HG03439 (cell line): Measurements from ENCODE around the gene SRP68.
"Not testable (repeated sequence)": the region's sequence is repeated elsewhere in the genome, so short reads cannot be mapped to it uniquely, and the experiment has no call there.

Experiments used
- ATAC-seq: cut with Tn5 transposase; IDR thresholded peaks from one replicate; pipeline ENCODE4 v1.9.1; 2021; ENCODE audit warnings: mild to moderate bottlenecking, moderate library complexity; ENCODE audit not compliant: unreplicated experiment

The SRP68 gene

GRCh38 chr17:76048025-76048605 lies 24.2 kb downstream of the SRP68 start:
- ATAC-seq = no peak

- ATAC-seq = no peak
Observed at GRCh38 chr17:76046064-76046463, 26.3 kb downstream of the SRP68 start.

DNA sequence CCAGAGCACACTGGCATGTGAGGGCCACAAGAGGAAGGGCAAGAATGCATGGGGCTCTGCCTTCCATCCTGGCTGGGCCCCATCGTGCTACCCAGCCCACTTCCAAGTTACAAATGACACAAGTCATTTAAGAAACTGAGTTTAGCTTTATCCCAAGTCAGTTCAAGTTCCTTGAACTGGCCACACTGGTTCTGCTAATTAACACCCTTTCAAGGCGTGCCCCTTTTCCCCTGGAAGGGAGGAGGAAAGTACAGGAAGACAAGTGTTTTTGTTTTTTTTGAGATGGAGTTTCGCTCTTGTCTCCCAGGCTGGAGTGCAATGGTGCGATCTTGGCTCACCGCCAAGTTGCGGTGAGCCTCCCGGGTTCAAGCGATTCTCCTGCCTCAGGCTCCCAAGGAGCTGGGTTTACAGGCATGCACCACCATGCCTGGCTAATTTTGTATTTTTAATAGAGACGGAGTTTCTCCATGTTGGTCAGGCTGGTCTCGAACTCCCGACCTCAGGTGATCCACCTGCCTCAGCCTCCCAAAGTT lies 27.8 kb downstream of the SRP68 start:
- not testable (repeated sequence) for ATAC-seq

DNA sequence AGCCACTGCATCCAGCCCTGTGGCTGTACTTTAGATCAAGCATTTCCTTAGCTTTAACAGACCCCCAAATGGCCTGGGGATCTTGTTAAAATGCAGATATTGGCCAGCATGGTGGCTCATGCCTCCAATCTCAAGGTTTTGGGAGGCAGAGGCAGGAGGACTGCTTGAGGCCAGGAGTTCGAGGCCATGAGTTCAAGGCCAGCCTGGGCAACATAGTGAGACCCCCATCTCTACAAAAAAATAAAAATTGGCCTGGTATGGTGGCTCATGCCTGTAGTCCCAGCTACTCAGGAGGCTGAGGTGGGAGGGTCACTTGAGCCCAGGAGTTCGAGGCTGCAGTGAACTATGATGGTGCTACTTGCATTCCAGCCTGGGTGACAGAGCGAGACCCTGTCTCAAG lies 29.4 kb downstream of the SRP68 start:
- ATAC-seq = not testable (repeated sequence)

DNA sequence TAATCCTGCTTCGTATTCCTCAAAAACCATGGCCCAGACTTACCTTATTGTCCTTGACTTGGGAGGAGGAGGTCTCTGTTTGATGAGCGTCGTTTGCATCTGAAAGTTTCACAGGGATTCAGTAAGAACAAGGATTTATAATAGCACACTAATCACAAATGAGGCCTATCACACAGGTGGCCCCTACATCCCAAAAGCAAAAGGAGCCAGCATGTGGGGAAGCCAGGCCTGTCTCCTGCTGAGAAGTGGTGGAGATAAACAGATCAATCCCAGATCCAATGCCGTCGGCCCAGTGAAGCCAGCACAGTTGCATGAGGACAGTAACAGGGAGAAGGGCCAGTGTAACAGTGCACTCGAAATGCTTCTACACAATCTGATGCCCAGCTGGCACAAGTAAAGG lies 31.9 kb downstream of the SRP68 start:
- no peak for ATAC-seq

GRCh38 chr17:76039121-76039520 lies 33.2 kb downstream of the SRP68 start:
- ATAC-seq = no peak

DNA sequence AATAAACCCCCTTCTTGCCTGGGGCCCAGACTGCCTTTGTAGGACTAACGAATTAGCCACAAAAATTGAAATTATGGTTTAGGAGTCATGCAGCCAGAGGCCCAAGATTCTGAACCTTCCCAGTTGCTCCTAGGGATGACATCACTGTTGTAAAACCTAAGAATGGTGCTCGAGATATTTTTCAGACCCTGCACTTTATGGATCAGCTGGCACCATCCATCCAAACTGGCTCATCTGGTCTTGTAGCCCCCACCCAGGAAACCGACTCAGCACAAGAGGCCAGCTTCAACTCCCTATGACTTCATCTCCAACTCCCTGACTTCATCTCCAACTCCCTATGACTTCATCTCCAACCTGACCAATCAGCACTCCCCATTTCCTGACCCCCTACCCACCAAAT lies 34.3 kb downstream of the SRP68 start:
- no peak for ATAC-seq

DNA sequence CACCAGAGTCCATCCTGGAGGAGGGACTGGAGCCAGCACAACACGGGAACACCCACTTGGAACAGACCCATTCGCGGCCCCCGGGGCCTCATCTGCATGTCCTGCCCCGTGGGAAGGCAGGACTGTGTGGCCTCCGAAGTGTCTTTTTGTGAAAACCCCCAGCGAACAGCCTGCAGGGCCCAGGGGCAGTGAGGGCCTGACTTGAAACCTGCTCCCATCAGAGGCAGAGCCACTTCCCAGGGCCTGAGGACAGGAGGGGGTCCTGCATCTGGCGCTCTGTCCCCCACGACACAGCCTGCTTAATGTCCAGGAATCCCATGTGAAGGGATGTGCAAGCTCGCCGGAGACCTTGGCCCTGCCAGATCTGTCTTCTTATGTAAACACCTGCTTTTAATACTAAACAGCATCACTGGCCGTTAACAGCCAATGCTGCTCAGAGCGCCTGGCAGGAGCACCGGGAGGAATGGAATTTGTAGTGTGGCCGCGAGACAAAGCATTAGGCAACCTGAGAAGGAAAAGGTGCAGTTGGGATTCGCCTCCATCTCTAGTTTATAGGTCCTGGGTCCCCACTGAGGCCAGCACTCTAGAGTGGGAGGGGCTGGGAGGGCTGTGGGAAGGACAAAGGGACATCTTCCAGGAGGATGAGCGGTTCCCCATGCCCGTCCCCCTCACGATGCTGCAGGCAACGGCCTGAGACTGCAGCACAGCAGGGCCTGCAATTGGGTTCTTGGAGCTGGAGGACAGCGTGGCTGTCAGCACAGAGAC lies 35.6 kb downstream of the SRP68 start:
- ATAC-seq = no peak

- no peak for ATAC-seq
Observed at GRCh38 chr17:76034428-76035350, 37.6 kb downstream of the SRP68 start.

GRCh38 chr17:76033139-76033538 lies 39.2 kb downstream of the SRP68 start:
- no peak for ATAC-seq

DNA sequence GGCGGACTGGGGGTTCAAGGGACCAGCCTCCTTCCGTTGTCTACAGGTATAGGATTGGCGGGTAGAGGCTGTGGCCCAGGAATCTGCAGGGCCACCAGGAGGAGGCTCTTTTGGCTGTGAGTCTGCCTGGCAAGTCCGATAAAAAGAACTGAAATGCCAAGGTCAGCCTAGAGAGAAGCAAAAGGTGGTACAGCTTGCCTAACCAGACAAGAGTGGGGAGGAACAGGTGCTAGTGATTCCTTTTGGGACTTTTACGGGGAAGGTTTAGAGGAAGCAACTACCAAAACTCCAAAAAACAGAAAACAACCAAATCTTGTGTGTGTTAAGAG lies 39.6 kb downstream of the SRP68 start:
- no peak for ATAC-seq

DNA sequence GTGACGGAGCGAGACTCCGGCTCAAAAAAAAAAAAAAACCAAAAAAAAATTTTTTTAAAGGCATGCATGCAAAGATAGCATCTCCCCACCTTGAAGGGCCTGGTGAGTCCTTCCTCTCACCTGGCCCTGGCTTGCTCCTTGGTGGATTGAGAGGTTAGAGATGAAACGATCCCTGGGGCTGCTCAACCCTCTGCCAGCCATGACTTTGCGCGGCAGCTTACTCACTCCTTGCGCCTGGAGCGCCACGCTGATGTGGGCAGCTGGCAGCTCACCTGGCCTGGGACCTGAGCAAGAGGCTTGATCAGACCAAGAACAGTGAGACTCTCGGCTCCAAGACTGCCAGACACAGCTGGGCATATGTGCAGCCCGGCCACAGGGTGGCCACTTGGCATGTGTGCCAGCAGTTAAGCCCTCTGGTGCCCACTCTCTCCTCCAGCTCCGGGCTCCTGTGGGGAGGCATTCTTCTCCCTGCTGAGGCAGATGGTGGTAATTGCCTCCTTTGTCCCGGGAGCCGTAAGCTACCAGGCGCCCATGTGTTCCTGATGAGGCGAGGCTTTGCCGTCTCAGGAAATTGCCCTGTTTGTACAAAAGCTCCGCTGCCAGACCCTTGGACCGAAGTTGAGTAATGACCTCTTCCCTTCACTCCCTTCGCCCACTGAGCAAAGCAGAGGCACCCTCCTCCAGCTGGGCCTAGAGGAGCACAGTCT lies 40.1 kb downstream of the SRP68 start:
- ATAC-seq = no peak

DNA sequence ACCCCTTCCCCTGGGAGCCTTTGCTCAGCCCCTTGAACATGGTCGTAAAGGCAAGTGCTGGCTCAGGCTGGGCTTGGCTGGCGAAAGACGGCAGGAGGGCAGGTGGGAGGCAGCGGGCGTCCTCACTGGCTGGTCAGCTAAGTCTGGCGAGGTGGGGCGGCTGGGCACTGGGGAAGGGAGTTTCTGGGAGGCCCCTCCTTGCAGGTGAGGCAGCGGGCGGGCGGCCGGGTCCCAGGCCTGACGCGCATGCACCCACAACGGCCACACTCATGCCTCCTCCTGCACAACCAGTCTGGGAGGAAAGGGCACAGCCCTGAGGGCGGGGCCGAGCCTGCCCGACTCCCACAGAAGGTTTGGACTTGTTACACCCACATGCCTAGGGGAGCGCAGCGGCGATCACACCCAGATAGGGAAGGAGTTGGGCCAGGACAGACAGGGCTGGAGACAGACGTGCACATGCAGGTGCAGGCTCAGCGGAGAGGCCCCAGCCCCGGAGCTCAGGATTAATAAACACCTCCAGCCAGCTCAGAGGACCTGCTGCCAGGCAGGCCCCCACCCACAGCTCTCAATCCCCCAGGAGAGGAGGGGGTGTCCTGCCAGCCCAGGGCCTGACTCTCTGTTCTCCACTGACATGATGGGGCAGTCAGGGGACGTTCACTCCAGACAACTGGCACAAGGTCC lies 45.0 kb downstream of the SRP68 start, which contains the start of gene EVPL:
Gene EVPL, minus strand, starts transcription at position 148 of the 681 bp plus-strand sequence. Its CDS starts 108 bp downstream, at position 40.
- no peak for ATAC-seq

DNA sequence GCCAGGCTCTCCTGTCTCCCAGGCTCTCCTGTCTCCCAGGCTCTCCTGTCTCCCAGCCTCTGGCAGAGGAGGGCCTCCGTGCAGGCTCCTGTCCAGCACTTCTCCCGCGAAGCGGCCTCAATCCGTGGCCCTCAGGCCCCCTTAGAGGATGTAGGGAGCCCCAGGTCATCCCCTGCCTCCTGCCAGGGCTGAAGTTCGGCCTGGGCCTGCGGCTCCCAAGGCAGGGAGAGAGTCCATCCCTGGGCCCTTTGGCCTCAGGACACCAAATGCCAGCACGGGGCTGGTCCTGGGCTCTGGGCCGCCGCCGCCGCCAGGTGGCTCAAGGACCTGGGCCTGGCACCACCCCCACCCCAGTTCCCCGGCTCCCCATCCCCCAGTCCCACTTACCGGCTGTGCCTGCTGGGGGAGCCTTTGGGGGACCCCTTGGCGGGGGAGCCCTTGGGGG lies 45.6 kb downstream of the SRP68 start:
- no peak for ATAC-seq

GRCh38 chr17:76025294-76025693 lies 47.0 kb downstream of the SRP68 start:
- no peak for ATAC-seq

GRCh38 chr17:76024353-76024752 lies 48.0 kb downstream of the SRP68 start:
- no peak for ATAC-seq

DNA sequence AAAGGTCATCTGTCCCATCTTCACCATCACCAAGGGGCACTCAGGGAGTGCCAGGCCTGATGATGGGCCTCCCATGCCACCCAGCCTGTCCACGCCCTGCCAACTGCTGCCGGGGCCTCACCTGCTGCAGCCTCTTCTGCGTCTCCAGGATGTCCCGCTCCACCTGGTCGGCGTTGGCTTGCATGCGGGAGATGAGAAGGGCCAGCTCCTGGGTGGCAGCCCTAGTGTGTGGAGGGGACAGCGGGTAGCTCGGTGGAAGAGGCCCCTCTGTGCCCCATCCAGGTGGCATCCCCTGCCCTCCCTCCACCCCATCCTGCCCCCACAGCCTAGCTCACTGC lies 48.4 kb downstream of the SRP68 start:
- no peak for ATAC-seq

DNA sequence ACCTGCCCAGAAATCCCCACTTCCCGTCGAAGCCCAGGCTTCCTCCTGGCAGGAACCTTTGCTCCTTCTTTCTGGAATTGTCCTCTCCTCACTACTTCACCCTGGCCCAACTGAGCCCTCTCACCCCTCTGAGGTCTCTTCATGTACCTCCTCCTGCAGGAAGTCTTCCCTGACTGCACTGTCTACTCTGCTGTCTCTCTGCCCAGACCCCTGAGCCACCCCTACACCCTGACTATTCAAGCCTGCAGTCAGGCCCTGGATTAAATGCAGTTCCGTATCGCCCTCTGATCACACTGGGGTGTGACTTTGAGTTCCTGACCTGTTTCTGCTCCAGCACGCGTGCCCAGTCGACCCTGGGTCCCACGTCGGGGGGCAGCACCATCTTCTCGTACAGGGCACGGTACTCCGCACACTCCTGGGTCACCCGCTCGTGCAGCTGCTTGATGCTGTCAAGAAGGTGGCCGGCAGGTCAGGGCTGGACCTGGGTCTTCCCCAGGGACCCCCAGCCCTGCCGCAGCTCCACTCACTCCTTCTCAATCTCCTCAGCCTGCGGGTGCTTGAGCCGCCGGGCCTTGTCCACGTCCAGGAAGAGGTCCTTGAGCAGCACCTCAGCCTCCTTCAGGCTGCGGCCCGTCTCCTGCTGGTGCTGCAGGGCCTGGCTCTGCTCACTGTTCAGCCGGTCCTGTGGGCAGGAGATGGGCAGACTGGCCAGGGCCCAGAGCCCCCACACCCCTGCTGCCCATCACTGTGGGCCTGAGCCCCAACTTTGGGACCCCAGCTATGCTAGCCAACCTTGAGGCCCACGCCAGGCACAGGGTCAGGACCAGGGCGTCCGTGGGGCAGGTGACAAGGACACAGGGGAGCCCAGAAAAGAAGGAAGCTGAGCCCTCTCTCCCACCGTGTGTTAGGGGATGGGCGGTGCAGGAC lies 49.1 kb downstream of the SRP68 start:
- no peak for ATAC-seq

DNA sequence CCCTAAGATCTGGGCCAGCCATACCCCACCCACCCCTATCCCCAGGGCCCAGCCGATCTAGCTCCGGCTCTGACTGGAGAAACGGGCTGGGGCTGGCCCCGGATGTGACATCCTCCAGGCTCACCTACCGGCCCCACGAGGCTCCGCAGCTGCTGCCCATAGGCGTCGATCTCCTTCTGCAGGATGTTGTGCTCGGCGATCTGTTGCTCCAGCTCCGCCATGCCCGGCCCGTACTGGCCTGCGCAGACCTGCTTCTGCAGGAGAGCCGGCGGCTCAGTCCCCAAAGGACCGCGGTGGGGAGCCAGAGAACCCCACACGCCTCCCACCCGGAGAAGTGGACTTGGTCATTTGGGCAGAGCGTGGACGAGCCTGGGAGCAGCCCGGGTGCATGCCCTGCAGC lies 50.0 kb downstream of the SRP68 start:
- ATAC-seq = no peak
